Karpas-422 (cell line): ENCODE results near the gene SPATA31A6. TPM values are rescaled to one million over a fixed set of nuclear protein-coding genes. Genes with fewer than 3 reads are reported as not detected.
"Not testable (repeated sequence)": the region's sequence is repeated elsewhere in the genome, so short reads cannot be mapped to it uniquely, and the experiment has no call there.

Experiments used
- DNase-seq: peaks from one replicate; pipeline ENCODE4 v3.0.0-alpha.2; 2015
- H2AFZ ChIP-seq: fragments of 200-600 bp; sonication (generic); 2 replicates; pipeline ENCODE4 v1.6.1; 2014; ENCODE audit warnings: antibody characterized with exemption, low read length, mixed read lengths
- H3K27ac ChIP-seq: fragments of 200-600 bp; sonication (generic); 2 replicates; pipeline ENCODE4 v1.5.1; 2014; ENCODE audit warnings: mild to moderate bottlenecking, low read length, moderate library complexity
- H3K27me3 ChIP-seq: fragments of 200-600 bp; sonication (generic); 2 replicates; pipeline ENCODE4 v1.6.1; 2014; ENCODE audit warnings: low read length, mixed read lengths
- H3K36me3 ChIP-seq: fragments of 200-600 bp; sonication (generic); 2 replicates; pipeline ENCODE4 v1.6.1; 2014; ENCODE audit warnings: low read length, mixed read lengths; ENCODE audit not compliant: insufficient read depth
- H3K4me1 ChIP-seq: fragments of 200-600 bp; sonication (generic); 2 replicates; pipeline ENCODE4 v1.6.1; 2014; ENCODE audit warnings: mild to moderate bottlenecking, low read length, mixed read lengths
- H3K4me2 ChIP-seq: fragments of 200-600 bp; sonication (generic); 2 replicates; pipeline ENCODE4 v1.6.1; 2014; ENCODE audit warnings: low read length, low read depth, mild to moderate bottlenecking; ENCODE audit not compliant: poor library complexity, severe bottlenecking
- H3K4me3 ChIP-seq: fragments of 200-600 bp; sonication (generic); 2 replicates; pipeline ENCODE4 v1.5.1; 2014; ENCODE audit warnings: mild to moderate bottlenecking, antibody characterized with exemption, low read length, mixed read lengths
- H3K79me2 ChIP-seq: fragments of 200-600 bp; sonication (generic); 2 replicates; pipeline ENCODE4 v1.6.1; 2014; ENCODE audit warnings: mild to moderate bottlenecking, low read length, mixed read lengths
- H3K9ac ChIP-seq: fragments of 200-600 bp; sonication (generic); 2 replicates; pipeline ENCODE4 v1.6.0; 2014; ENCODE audit warnings: low read length
- H3K9me2 ChIP-seq: fragments of 200-600 bp; sonication (generic), shearing (Covaris generic); replicated peaks from 2 replicates; pipeline ENCODE4 v1.6.0; 2014; ENCODE audit warnings: mild to moderate bottlenecking, low read length, moderate library complexity; ENCODE audit not compliant: insufficient read depth
- H3K9me3 ChIP-seq: fragments of 300-700, 200-600 bp; sonication (generic); 2 replicates; pipeline ENCODE4 v1.6.1; 2014; ENCODE audit warnings: low read length, mixed read lengths
- H4K20me1 ChIP-seq: fragments of 200-600 bp; sonication (generic); 2 replicates; pipeline ENCODE4 v1.6.1; 2014; ENCODE audit warnings: mild to moderate bottlenecking, antibody characterized with exemption, low read length, low read depth; ENCODE audit not compliant: insufficient read depth
- small RNA-seq: library from RNA; depleted of rRNA; stranded (forward); fragments of <200 nt; gene quantifications from one replicate; pipeline ENCODE3, GENCODE V24; 2014
- total RNA-seq: library from RNA; depleted of rRNA; stranded (reverse); fragments of >200 nt; shearing (Covaris generic); gene quantifications from 2 replicates; pipeline ENCODE4 v1.2.3, GENCODE V29; 2014; ENCODE audit warnings: low replicate concordance; rRNA removed

The SPATA31A6 gene
- total RNA-seq, 1 experiment from 2014 or later, result not detected

DNA sequence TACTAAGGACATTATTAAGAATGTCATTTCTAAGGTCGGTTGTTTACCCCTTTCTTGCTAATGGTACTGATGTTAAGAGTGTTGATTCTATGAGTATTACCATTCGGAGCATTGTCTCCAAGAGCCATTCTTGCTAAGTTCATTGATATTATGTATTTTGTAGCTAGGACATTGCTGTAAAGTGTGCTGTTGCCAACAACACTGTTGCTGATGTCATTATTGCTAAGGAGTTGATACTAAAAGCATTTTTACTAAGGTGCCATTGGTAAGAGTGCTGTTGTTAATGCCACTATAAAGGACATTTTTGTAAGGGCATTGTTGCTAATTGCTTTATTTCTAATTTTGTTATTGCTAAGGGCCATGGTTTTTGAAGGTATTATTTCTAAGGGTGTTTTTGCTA lies 55.4 kb downstream of the SPATA31A6 start:
- not testable (repeated sequence) for H3K27ac ChIP-seq, H3K4me3 ChIP-seq, H4K20me1 ChIP-seq, H3K9me3 ChIP-seq, H3K27me3 ChIP-seq, DNase-seq, H3K9me2 ChIP-seq, H3K36me3 ChIP-seq, H3K79me2 ChIP-seq, H2AFZ ChIP-seq, H3K4me1 ChIP-seq, H3K9ac ChIP-seq, H3K4me2 ChIP-seq

Small RNAs within 50 kb of the gene (small RNA-seq; reads per million reads assigned to genes)
- gene AL445584.3, result not detected

Other genes starting within 250 kb of the SPATA31A6 start
- gene CNTNAP3B, start 54.2 kb upstream of the SPATA31A6 start, total RNA-seq, result not detected in 2 replicates